IMR-90 (cell line): ENCODE data around the gene PHB1. TPM values are rescaled to one million over a fixed set of nuclear protein-coding genes. Genes with fewer than 3 reads are reported as not detected.

Source experiments
- microRNA-seq, 2 experiments: library from miRNA; stranded (forward) in 1 of 2; unstranded in 1 of 2; fragments of 10-50 nt in 1 of 2; fragments of <30 nt in 1 of 2; gene quantifications in 1 of 2; microRNA quantifications in 1 of 2; one replicate each; pipeline versions ENCODE3 to v1.1.0; 2013 to 2020; ENCODE audit not compliant: insufficient read depth in 1 of 2, insufficient read length in 1 of 2, unreplicated experiment in 1 of 2
- polyA plus RNA-seq, 3 experiments: library from polyadenylated mRNA; depleted of rRNA; stranded (reverse); fragments of >200 nt; gene quantifications; 2 replicates each; pipeline ENCODE4 v1.2.3, GENCODE V29; 2012; ENCODE audit warnings: low replicate concordance in 1 of 3
- small RNA-seq, 5 experiments: library from RNA; depleted of rRNA; stranded (forward); fragments of <200 nt; gene quantifications; one replicate each; pipeline ENCODE3, GENCODE V24; 2012
- total RNA-seq: library from RNA; depleted of rRNA; stranded (reverse); fragments of >200 nt; gene quantifications from 2 replicates; pipeline ENCODE4 v1.2.3, GENCODE V29; 2012; rRNA removed

The PHB1 gene
- total and polyA plus RNA-seq, 2 of the 4 experiments (the other 2 are of a cell fraction) = 283 to 294 TPM

Small RNA genes lying within 50 kb of the gene (microRNA-seq; reads per million reads assigned to microRNA genes)
- not detected for gene RF00019 (ENCODE audit: insufficient read depth, insufficient read length)

Small RNA genes lying within 50 kb of the gene (small RNA-seq; reads per million reads assigned to genes)
- gene RF00019 = 0 reads per million in 5 experiments

Other genes with a start within 250 kb of the PHB1 start
- gene GNGT2, start 204.3 kb downstream of the PHB1 start, total RNA-seq = 0.18 and 0.56 TPM in 2 replicates
- 0.65 and 0.79 TPM in 2 replicates for gene GNGT2, start 204.3 kb downstream of the PHB1 start, polyA plus RNA-seq (2012; rRNA removed)
- gene ABI3, start 204.2 kb downstream of the PHB1 start, total RNA-seq = 1.1 TPM in 2 replicates
- gene ABI3, start 204.2 kb downstream of the PHB1 start, polyA plus RNA-seq (2012; rRNA removed) = 1.2 and 1.4 TPM in 2 replicates
- under 0.01 TPM in 2 replicates for gene PHOSPHO1, start 184.1 kb downstream of the PHB1 start, total RNA-seq
- 0.48 and 0.56 TPM in 2 replicates for gene PHOSPHO1, start 184.1 kb downstream of the PHB1 start, polyA plus RNA-seq (2012; rRNA removed)
- 8.8 and 9.7 TPM in 2 replicates for gene ZNF652, start 52.6 kb downstream of the PHB1 start, total RNA-seq
- 3.3 and 3.6 TPM in 2 replicates for gene ZNF652, start 52.6 kb downstream of the PHB1 start, polyA plus RNA-seq (2012; rRNA removed)
- gene NGFR, start 80.4 kb upstream of the PHB1 start, total RNA-seq = 0.18 TPM in 1 of 2 replicates, not detected in the other
- 0.11 and 0.15 TPM in 2 replicates for gene NGFR, start 80.4 kb upstream of the PHB1 start, polyA plus RNA-seq (2012; rRNA removed)
- gene NXPH3, start 161.0 kb upstream of the PHB1 start, total RNA-seq = 0.18 and 0.28 TPM in 2 replicates
- 0.20 and 0.31 TPM in 2 replicates for gene NXPH3, start 161.0 kb upstream of the PHB1 start, polyA plus RNA-seq (2012; rRNA removed)